Fibroblast of lung (primary cell): ENCODE data around the gene MCIDAS.

Source experiments
- CTCF ChIP-seq, 2 donors: IDR thresholded peaks in 1 of 2; conservative IDR thresholded peaks in 1 of 2; 1 replicate in 1 of 2; 2 replicates in 1 of 2; pipeline ENCODE4 v1.5.1; 2011 to 2012; ENCODE audit warnings: low read length in 2 of 2, control low read depth in 1 of 2, inconsistent platforms in 1 of 2, low read depth in 1 of 2, mild to moderate bottlenecking in 1 of 2
- EZH2 ChIP-seq: IDR thresholded peaks from 2 replicates; pipeline ENCODE4 v1.5.1; 2012; ENCODE audit warnings: low read length, control low read depth, mild to moderate bottlenecking; ENCODE audit errors: missing control alignments

- TF ChIP-seq CTCF (conservative IDR thresholded peaks at IDR 0.05 in 1 of 2, IDR thresholded peaks at IDR 0.05 in 1 of 2; ENCODE audit: low read depth in 1 of 2, low read length in 2 of 2) (no peak), EZH2 (no peak)
These were observed 8.1 kb downstream of the MCIDAS start for GRCh38 chr5:55218967-55219366.
